Prostate gland (tissue), 2 donors: ENCODE measurements around the gene MAP3K7.

Experiments used
- CTCF ChIP-seq, 4 experiments: fragments of 200-600 bp in 2 of 4; fragments of 450-650 bp in 2 of 4; sonication (generic) in 2 of 4; IDR thresholded peaks; 1 replicate in 3 of 4; 2 replicates in 1 of 4; pipeline ENCODE4 v1.5.1; 2016 to 2019; ENCODE audit warnings: antibody characterized with exemption in 4 of 4, mild to moderate bottlenecking in 2 of 4, moderate library complexity in 2 of 4
- POLR2AphosphoS5 ChIP-seq: sonication (generic); formaldehyde crosslinking; IDR thresholded peaks from one replicate; pipeline ENCODE4 v1.6.1; 2017; ENCODE audit warnings: antibody characterized with exemption

DNA sequence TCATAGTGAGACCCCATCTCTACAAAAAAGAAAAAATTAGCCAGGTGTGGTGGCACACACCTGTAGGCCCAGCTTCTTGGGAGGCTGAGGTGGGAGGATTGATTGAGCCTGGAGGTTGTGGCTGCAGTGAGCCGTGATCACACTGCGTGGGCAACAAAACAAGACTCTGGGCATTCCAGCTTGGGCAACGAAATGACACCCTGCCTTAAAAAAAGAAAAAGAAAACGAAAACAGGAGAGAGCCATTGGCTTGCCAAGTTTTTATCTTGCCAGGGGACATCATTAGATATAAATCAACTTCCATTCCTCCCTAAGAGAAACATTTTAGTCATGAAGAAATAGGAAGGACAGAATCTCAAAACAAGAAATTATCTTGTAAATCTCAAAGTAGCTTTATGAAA is 109.5 kb downstream of the MAP3K7 start:
- TF ChIP-seq CTCF (IDR thresholded peaks at IDR 0.05) = no peak
- TF ChIP-seq POLR2AphosphoS5 = no peak
